Measurements from ENCODE around the gene AIG1.

- TF ChIP-seq POLR2AphosphoS5 (IDR thresholded peaks at IDR 0.05; ENCODE audit: low read depth, low read length) (no peak), POLR2A (IDR thresholded peaks at IDR 0.05; ENCODE audit: low read depth, low read length) (no peak), TAF1 (IDR thresholded peaks at IDR 0.05; ENCODE audit: borderline replicate concordance, low read depth, low read length) (no peak)
Measured at GRCh38 chr6:143174951-143175350, 114.3 kb downstream of the AIG1 start.

All from GM12892 (cell line).